HG03354 (cell line): ENCODE results near the gene ARHGAP18.

Experiments used
- ATAC-seq: cut with Tn5 transposase; IDR thresholded peaks from one replicate; pipeline ENCODE4 v1.9.1; 2021; ENCODE audit warnings: mild to moderate bottlenecking; ENCODE audit not compliant: unreplicated experiment, poor library complexity, severe bottlenecking

Gene ARHGAP18

GRCh38 chr6:129558248-129558647, 151.7 kb downstream of the ARHGAP18 start:
- no peak for ATAC-seq

- no peak for ATAC-seq
These were observed 154.7 kb downstream of the ARHGAP18 start for GRCh38 chr6:129555206-129555832.

GRCh38 chr6:129552413-129552812, 157.6 kb downstream of the ARHGAP18 start:
- ATAC-seq: no peak

GRCh38 chr6:129551486-129551885, 158.5 kb downstream of the ARHGAP18 start:
- ATAC-seq: no peak

- ATAC-seq: no peak
These were observed 163.3 kb downstream of the ARHGAP18 start for GRCh38 chr6:129546702-129547101.

GRCh38 chr6:129544892-129545612, 164.9 kb downstream of the ARHGAP18 start:
- no peak for ATAC-seq

GRCh38 chr6:129543981-129544380, 166.0 kb downstream of the ARHGAP18 start:
- ATAC-seq: no peak

- ATAC-seq: no peak
These were observed 167.3 kb downstream of the ARHGAP18 start for GRCh38 chr6:129542705-129543104.

GRCh38 chr6:129539032-129539431, 170.9 kb downstream of the ARHGAP18 start:
- no peak for ATAC-seq

- ATAC-seq: no peak
These were observed 173.7 kb downstream of the ARHGAP18 start for GRCh38 chr6:129536271-129536670.

- no peak for ATAC-seq
These were observed 175.1 kb downstream of the ARHGAP18 start for GRCh38 chr6:129534926-129535325.
